SK-N-SH treated with all-trans-retinoic acid at 6 μM for 48 hours (cell line): ENCODE results near the gene LPAR2.
"Not testable (repeated sequence)": the region's sequence is repeated elsewhere in the genome, so short reads cannot be mapped to it uniquely, and the experiment has no call there.

ENCODE experiments used
- ATAC-seq: fragments of 200-7000 bp; cut with Tn5 transposase; 3 replicates; pipeline ENCODE4 v1.9.1; 2020; ENCODE audit warnings: mild to moderate bottlenecking, moderate library complexity
- ARNTL ChIP-seq: fragments of 450-650 bp; formaldehyde crosslinking; IDR thresholded peaks from 2 replicates; pipeline ENCODE4 v1.5.0; 2020; ENCODE audit warnings: low read depth, mild to moderate bottlenecking, moderate library complexity, borderline replicate concordance
- BACH2 ChIP-seq: fragments of 250-450 bp; sonication (Bioruptor Pico); IDR thresholded peaks from 2 replicates; pipeline ENCODE4 v1.9.0; 2021; ENCODE audit warnings: mild to moderate bottlenecking, borderline replicate concordance
- CREB5 ChIP-seq: fragments of 250-450 bp; sonication (Bioruptor Pico); IDR thresholded peaks from 2 replicates; pipeline ENCODE4 v1.5.1; 2020; ENCODE audit warnings: low read depth, mild to moderate bottlenecking, moderate library complexity
- CSDC2 ChIP-seq: fragments of 250-450 bp; sonication (Bioruptor Pico); IDR thresholded peaks from 2 replicates; pipeline ENCODE4 v1.5.0; 2020; ENCODE audit warnings: mild to moderate bottlenecking, moderate library complexity
- ESRRG ChIP-seq: fragments of 250-450 bp; sonication (Bioruptor Pico); IDR thresholded peaks from 2 replicates; pipeline ENCODE4 v1.6.1; 2021; ENCODE audit warnings: mild to moderate bottlenecking
- GLIS3 ChIP-seq: fragments of 250-450 bp; sonication (Bioruptor Pico); IDR thresholded peaks from 2 replicates; pipeline ENCODE4 v1.5.0; 2020; ENCODE audit warnings: mild to moderate bottlenecking, moderate library complexity
- ISL1 ChIP-seq: fragments of 250-450 bp; sonication (Bioruptor Pico); IDR thresholded peaks from 2 replicates; pipeline ENCODE4 v2.1.2; 2022; ENCODE audit warnings: mild to moderate bottlenecking, moderate library complexity
- OSR1 ChIP-seq: fragments of 250-450 bp; sonication (Bioruptor Pico); IDR thresholded peaks from 2 replicates; pipeline ENCODE4 v1.8.0; 2022; ENCODE audit warnings: moderate library complexity, mild to moderate bottlenecking, inconsistent platforms
- PPARA ChIP-seq: fragments of 250-450 bp; sonication (Bioruptor Pico); IDR thresholded peaks from 2 replicates; pipeline ENCODE4 v1.5.0; 2020; ENCODE audit warnings: mild to moderate bottlenecking, borderline replicate concordance
- TOX ChIP-seq: fragments of 250-450 bp; sonication (Bioruptor Pico); IDR thresholded peaks from 2 replicates; pipeline ENCODE4 v1.8.0; 2021; ENCODE audit warnings: mild to moderate bottlenecking, moderate library complexity, borderline replicate concordance
- TSHZ2 ChIP-seq: fragments of 250-450 bp; sonication (Bioruptor Pico); IDR thresholded peaks from 2 replicates; pipeline ENCODE4 v1.5.0; 2020; ENCODE audit warnings: mild to moderate bottlenecking, moderate library complexity
- ZC3H10 ChIP-seq: fragments of 250-450 bp; sonication (Bioruptor Pico); IDR thresholded peaks from 2 replicates; pipeline ENCODE4 v1.5.1; 2021; ENCODE audit warnings: mild to moderate bottlenecking, moderate library complexity
- ZFP3 ChIP-seq: fragments of 250-450 bp; sonication (Bioruptor Pico); IDR thresholded peaks from 2 replicates; pipeline ENCODE4 v1.5.0; 2020; ENCODE audit warnings: mild to moderate bottlenecking, moderate library complexity
- ZNF565 ChIP-seq: fragments of 450-650 bp; formaldehyde crosslinking; conservative IDR thresholded peaks from 2 replicates; pipeline ENCODE4 v1.5.0; 2020; ENCODE audit warnings: low read depth, mild to moderate bottlenecking, moderate library complexity
- ZNF70 ChIP-seq: fragments of 450-650 bp; formaldehyde crosslinking; IDR thresholded peaks from 2 replicates; pipeline ENCODE4 v1.5.0; 2020; ENCODE audit warnings: mild to moderate bottlenecking, moderate library complexity
- ZNF8 ChIP-seq: fragments of 450-650 bp; formaldehyde crosslinking; IDR thresholded peaks from 2 replicates; pipeline ENCODE4 v1.5.0; 2020; ENCODE audit warnings: mild to moderate bottlenecking, moderate library complexity
- TF ChIP-seq, protein P1 (sequence below): fragments of 250-450 bp; sonication (Bioruptor Pico); IDR thresholded peaks from 2 replicates; pipeline ENCODE4 v1.8.0; 2021; ENCODE audit warnings: low read depth, mild to moderate bottlenecking, moderate library complexity, borderline replicate concordance

LPAR2 gene

GRCh38 chr19:19602713-19603324 is 25.2 kb downstream of the LPAR2 start (continued):
- TF ChIP-seq TSHZ2 (CRISPR knock-in tag) = no peak
- no peak for TF ChIP-seq ZNF8 (CRISPR knock-in tag)

- ATAC-seq = no peak
- no peak for TF ChIP-seq ZNF565
- TF ChIP-seq CREB5 (CRISPR knock-in tag) = no peak
- TF ChIP-seq ISL1 (CRISPR knock-in tag) = no peak
- TF ChIP-seq GLIS3 (CRISPR knock-in tag) = no peak
- no peak for TF ChIP-seq ARNTL (CRISPR knock-in tag)
- TF ChIP-seq ZFP3 = no peak
- TF ChIP-seq, protein P1, sequence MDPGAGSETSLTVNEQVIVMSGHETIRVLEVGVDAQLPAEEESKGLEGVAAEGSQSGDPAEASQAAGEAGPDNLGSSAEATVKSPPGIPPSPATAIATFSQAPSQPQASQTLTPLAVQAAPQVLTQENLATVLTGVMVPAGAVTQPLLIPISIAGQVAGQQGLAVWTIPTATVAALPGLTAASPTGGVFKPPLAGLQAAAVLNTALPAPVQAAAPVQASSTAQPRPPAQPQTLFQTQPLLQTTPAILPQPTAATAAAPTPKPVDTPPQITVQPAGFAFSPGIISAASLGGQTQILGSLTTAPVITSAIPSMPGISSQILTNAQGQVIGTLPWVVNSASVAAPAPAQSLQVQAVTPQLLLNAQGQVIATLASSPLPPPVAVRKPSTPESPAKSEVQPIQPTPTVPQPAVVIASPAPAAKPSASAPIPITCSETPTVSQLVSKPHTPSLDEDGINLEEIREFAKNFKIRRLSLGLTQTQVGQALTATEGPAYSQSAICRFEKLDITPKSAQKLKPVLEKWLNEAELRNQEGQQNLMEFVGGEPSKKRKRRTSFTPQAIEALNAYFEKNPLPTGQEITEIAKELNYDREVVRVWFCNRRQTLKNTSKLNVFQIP (CRISPR knock-in tag) = no peak
- no peak for TF ChIP-seq ZC3H10 (CRISPR knock-in tag)
- TF ChIP-seq TOX (CRISPR knock-in tag) = no peak
- TF ChIP-seq CSDC2 (CRISPR knock-in tag) = no peak
- TF ChIP-seq ZNF8 (CRISPR knock-in tag) = no peak
- TF ChIP-seq ZNF70 (CRISPR knock-in tag) = no peak
- TF ChIP-seq ESRRG = no peak
These were observed 25.8 kb downstream of the LPAR2 start for GRCh38 chr19:19602136-19602712.

DNA sequence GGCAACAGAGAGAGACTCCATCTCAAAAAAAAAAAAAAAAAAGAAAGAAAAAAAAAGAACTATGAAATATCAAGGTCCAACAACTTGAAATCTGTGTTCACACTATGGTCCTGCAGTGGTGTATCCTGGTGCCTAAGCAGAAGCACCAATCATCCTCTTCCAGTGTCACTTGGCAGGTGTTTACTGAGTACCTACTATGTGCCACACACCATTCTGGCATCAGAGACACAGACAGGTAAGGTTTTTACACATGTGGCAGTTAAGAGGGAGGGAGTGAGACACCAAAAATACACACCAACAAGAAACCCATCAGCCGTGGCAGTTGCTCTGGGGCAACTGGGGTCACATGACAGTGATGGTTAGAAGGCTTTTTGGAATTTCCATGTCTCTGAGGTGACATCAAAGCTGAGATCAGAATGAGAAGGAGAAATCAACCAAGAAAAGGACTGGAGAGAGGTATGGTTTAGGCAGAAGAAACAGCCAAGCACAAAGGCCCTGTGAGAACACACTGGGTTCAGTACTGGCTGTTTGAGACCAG is 27.2 kb downstream of the LPAR2 start:
- ATAC-seq = no peak
- TF ChIP-seq GLIS3 (CRISPR knock-in tag) (no peak), OSR1 (no peak), ESRRG (no peak)

GRCh38 chr19:19598728-19599451 is 29.1 kb downstream of the LPAR2 start:
- not testable (repeated sequence) for ATAC-seq

DNA sequence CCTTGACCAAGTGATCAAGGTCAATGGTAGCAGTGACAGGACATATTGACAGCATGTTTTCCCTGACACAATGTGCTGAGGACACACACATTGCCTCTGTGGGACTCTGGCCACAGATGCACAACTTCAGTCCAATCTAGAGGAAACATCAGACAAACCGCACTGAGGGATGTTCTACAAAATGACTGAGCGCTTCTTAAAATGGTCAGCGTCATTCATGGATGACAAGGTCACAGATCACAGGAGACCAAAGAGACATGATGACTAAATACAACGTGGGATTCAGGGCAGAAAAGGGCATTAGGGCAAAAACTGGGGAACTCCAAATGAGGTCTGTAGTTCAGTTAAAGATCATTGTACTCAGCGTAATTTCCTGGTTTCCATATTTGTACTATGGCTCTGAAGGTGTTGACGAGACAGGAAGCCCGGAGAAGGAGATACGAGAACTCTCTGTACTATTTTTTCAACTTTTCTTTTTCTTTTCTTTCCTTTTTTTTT is 30.2 kb downstream of the LPAR2 start:
- TF ChIP-seq TOX (CRISPR knock-in tag) (no peak), PPARA (no peak)
- no peak for ATAC-seq

DNA sequence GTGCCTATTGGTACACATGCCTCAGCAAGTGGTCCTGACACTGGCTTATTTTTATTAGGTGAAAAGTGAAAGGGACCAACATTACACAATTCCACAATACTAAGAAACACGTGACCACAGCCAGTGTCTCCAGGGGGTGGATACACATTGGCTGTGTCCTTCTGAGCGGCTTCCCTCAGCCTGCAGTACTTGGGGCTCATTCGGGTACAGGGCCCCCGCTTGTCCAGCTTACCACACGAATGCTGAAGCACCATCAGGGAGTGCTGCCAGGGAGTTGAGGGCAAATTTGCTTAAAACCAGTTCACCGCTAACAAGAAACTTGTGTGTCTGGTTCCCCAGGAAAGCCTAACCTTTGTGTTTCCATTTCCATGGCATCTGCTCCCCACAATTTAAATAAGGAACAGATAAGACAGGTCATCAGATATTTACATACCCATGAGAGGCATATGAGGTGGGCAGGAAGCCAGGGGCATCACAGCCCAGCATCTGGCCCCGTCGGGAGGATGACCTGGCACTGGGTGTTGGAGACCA is 32.8 kb downstream of the LPAR2 start:
- TF ChIP-seq BACH2 (CRISPR knock-in tag) = no peak
- no peak for TF ChIP-seq CREB5 (CRISPR knock-in tag)
- TF ChIP-seq ZNF8 (CRISPR knock-in tag) = no peak
- TF ChIP-seq ZC3H10 (CRISPR knock-in tag) = no peak
- no peak; the same call in 2 of the 3 replicates for ATAC-seq
